Measurements from ENCODE around the gene SELENOO.

DNA sequence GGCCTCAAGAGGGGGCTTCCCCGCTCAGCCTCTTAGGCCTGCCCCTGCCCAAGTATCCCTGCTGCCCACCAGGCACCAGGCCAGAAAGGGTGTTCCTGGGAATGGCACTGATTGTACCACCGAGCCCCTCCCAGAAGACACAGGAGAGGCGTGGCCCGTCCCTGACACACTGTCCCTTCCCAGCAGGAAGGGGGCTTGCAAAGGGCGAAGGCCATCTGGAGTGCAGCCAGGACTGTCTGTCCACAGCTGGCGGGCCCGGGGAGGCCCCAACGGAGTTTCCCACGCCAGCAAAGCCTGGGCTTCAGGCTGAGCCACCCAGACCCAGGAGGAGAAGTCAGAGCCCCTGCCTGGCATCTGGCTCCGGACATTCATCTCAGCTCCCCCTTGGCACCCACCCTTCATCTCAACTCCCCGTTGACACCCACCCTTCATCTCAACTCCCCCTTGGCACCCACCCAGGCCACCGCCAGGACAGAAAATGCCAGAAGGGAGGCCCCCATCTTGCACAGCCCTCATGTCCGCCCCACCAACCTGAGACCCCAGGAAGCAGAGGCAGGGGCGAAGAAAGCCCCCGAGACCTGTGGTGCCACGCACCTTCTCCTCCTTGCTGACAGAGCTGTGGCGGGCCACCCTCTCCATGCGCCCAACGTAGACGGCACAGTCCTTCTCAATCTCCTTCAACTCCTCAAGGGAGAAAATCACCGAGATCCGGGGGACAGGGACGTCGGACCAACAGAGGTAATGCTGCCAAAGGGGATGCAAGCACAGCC is 24.6 kb downstream of the SELENOO start:
- TF ChIP-seq POLR2A (IDR thresholded peaks at IDR 0.05; ENCODE audit: low read depth, low read length) (no peak), POLR2AphosphoS5 (IDR thresholded peaks at IDR 0.05; ENCODE audit: low read depth, low read length) (no peak), SPI1 (IDR thresholded peaks at IDR 0.05; ENCODE audit: low read depth, low read length) (no peak), TAF1 (IDR thresholded peaks at IDR 0.05; ENCODE audit: low read depth, low read length) (no peak), POU2F2 (IDR thresholded peaks at IDR 0.05; ENCODE audit: low read depth, low read length) (no peak)
